RKO (cell line): Measurements from ENCODE around the gene SLC16A2.
"Not testable (repeated sequence)": the region's sequence is repeated elsewhere in the genome, so short reads cannot be mapped to it uniquely, and the experiment has no call there.

Experiments used
- DNase-seq: peaks from one replicate; pipeline ENCODE4 v3.0.0-alpha.2; 2016; ENCODE audit warnings: low spot score

The SLC16A2 gene

DNA sequence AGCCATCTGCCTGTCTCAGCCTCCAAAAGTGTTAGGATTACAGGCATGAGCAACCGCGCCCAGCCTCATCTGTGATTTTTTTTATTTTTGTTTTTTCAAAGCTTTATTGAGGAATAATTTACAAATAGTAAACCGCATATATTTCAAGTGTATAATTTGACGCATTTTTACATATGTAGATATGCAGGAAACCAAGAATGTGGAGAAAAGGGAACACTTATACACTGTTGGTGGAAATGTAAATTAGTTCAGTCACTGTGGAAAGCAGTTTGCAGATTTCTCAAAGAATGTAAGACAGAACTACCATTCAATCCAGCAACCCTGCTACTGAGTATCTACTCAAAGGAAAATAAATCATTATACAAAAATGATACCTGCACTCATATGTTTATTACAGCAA, 85.9 kb downstream of the SLC16A2 start:
- DNase-seq, result no peak

DNA sequence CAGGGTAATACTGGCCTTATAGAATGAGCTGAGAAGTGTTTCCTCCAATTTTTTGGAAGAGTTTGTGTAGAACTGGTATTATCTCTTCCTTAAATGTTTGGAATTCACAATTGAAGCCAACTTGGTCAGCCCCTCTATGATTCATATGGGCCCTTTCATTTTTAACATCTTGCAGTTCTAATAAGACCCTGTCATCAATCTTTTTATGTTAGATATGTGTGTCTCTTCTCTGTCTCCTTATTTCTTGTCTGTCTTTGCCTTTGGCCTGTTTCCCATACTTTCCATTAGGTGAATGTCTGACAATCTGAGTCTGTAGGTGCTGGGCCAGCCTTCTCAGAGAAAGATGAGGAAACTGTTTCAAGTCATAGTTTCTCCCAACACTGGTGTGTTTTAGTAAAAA, 88.7 kb downstream of the SLC16A2 start:
- DNase-seq, result no peak

DNA sequence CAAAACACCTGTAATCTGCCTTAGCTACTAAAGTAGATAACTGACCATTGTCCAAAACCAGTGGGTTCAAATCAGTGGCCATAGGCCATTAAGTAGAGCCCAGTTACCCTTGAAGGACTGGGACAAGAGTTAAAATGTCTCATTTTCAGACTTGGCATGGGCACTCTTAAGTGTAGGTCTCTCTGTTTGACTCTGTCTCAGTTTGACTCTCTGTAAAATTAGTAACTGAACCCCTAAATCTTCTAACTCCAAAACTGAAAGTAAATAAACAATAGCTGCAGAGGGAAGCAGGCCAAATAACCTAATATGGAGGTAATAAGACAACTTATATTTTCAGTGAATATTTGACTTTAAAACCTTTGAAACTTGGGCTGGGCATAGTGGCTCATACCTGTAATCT, 89.1 kb downstream of the SLC16A2 start:
- no peak for DNase-seq

DNA sequence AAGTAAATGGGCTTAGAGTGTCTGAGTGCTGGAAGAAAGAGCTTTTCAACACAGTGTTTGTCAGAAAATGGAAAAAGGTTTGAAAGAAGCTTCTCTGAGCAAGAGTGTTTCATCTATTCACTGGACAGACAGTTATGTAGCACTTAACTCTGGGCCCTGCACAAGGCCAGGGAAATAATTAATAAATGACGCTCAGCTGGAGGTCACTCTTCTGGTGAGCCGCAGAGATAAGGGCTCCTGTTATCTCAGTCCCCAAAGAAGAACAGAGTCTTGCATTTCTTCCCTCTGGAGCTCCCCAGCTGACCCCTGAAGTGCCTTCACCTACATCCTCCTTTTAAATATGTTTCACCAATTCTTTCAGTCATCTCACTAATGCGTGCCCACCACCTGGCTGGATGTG, 90.4 kb downstream of the SLC16A2 start:
- DNase-seq, result no peak

DNA sequence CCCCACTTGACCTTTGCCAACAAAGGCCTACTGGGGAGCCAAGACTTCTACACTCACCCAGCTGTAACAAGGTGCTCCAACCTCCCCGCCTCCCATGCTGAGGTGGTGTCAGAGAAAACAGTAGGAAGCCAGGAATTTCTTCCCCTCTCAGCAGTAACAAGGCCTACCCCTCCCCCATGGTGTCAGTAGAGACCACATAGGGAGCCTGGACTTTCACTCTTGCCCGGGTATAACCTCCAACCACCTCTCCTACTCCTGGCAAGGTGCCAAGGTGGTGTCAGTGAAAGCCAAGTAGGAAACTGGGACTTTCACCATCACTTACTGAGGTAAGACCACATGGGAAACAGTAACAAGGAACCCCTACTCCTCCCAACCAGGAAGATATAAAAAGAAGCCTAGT, 93.1 kb downstream of the SLC16A2 start:
- DNase-seq, result no peak

DNA sequence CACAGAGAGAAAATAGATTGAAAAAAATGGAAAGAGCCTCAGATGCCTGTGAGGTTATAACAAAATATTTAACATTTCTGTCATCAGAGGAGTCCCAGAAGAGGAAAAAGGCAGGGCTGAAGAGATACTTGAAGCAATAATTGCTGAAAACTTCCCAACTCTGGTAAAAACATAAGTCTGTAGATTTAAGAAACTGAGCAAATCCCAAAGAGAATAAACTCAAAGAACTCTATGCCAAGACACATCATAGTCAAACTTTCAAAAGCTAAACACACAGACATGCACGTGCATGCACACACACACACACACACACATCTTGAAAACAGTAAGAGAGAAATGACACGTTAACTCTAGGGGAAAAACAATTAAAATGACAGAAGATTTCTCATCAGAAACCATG, 94.1 kb downstream of the SLC16A2 start:
- no peak for DNase-seq

DNA sequence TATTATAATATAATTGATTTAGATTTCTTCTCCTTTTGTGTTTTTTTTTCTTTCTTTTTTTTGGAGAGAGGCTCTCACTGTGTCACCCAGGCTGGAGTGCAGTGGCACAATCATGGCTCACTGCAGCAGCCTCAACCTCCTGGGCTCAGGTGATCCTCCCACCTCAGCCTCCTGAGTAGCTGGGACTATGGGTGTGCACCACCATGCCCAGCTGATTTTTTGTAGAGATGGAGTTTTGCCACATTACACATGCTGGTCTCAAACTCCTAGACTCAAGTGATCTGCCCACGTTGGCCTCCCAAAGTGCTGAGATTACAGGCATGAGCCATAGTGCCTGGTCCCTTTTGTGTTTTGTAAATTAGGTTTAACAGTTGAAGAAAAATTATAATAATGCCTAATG, 94.7 kb downstream of the SLC16A2 start:
- not testable (repeated sequence) for DNase-seq

DNA sequence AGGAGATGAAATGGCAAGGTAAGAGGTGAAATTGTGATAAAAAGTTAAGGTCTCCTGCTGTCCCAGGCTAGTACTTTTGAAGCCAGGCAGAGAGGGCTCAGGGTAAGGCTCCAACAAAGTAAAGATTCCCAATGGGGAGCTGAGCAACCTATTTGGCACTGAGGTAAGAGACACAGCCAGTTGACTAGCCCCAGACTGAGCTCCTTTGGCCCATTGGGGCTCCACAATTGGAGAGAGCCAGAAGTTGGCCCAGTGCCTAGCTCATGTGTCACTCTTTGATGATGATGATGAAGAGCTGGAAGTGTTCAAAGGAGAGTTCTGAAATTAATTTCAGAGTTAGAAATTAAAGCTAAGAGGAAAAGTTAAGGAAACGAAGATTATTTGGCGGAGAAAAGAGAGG, 98.6 kb downstream of the SLC16A2 start:
- DNase-seq, result no peak

DNA sequence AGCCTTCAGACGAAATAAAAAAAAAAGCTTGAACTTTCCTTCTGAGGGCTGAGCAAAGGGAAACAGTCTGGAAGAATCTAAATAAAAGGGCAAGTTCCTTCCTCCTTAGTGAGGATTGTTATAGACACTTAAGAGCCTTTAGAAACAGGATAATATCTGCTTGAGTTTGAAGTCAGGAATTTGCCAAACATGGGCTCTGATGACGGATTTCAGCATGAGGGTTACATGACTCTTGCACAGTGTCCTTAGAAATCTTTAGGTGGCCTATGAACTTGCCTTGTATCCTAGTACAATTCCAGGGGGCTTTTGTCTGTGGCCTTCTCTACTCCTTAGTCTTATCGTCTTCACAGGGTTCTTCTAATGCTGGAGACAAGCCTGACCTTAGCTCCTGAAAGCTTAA, 99.0 kb downstream of the SLC16A2 start:
- DNase-seq, result no peak

DNA sequence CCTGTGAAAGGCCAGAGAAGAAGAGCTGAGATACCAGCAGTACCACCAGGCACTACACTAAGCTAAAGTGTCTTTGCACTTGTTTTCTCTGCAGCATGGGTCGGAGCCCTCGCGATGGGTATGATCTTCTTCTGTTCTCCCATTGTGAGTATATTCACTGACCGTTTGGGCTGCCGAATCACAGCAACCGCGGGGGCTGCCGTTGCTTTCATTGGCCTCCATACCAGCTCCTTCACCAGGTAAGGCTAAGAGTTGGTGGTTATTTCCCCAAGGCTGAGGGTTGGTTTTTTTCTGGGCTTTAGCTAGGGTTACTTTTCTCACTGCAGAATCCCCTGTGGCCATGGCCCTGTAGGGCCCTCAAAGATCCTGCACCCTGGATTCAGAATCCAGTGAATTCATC, 99.6 kb downstream of the SLC16A2 start:
- DNase-seq, result no peak

DNA sequence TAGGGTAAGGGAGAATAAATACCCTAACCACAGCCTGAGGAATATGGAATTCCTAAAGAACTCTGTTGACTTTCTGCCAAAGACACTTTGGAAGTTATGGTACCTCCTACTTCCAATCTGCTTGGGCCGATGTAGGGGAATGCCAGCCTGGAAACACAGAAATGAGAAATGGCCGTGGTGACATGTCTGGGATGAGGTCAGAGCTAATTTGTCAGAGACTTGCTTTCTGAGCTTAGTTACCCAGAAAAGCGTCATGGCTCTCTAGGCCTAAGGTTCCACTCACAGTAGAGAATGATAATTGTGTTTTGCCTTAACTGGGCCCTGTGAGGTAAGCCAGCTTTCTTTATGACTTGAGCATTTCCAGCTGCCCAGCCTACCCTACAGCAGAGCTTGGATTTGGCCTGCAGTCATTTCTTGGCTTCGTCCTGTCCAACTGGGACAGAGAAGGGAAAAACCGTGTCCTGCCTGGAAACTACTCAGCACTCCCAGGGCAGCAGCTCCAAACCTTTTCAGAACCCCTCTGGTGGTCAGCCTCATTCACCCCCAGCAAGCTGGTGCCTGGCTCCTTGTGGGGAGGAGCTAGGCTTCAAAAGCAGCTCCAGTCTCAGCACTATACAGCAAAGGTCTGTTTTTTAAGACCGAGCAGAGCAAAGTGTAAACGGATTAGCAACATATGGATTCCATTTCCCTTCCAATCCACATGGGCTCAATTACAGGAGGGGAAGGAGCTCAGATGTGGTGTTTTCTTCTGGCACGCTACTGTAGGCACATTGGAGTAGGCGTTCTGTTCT, 100.9 kb downstream of the SLC16A2 start:
- no peak for DNase-seq

DNA sequence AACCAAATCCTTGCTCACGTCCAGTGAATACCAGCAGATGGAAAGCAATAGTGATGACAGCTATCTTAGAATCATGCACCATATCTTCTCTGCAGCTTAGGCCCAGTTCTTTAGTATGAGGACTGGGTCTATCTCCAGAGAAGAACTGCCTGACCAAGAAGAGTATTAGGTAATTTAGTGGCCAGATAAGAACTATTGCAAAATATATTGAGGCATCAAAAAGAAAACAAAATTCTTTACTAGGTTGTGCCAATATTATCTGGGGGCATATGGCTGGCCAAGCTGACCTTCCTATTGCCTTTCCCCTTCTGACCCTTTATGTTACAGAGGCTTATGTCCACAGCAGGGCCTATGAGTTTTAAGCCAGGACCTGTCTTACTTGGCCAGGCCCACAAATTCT, 101.9 kb downstream of the SLC16A2 start:
- no peak for DNase-seq

DNA sequence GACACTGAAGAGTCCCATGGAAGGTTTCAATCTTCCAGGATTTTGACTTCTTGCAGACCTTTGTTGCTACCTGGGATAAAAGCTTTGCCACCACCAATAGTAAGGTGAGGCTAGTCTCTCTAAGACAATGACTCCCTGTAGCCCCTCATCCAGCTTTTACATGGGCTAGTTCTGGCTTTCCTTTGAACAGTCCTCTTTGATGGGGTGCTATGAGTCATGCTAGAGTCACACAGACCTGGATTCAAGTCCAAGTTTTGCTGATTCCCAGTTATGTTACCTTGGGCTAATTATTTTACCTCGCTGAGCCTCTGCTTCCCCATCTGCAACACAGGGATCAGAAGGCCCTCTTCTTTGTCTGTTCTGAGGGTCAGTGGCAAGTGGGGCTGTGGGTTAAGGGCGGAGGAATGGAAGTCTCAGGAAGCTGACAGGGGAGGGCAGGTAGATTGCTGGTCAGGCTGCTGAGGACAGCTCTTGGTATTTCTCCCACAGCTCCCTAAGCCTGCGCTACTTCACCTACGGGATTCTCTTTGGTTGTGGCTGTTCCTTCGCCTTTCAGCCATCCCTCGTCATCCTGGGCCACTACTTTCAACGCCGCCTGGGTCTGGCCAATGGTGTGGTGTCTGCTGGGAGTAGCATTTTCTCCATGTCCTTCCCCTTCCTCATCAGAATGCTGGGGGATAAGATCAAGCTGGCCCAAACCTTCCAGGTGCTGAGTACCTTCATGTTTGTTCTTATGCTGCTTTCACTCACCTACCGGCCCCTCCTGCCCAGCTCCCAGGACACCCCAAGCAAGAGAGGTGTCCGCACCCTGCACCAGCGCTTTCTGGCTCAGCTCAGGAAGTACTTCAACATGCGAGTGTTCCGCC, 102.8 kb downstream of the SLC16A2 start:
- DNase-seq, result peak; percentile 24

DNA sequence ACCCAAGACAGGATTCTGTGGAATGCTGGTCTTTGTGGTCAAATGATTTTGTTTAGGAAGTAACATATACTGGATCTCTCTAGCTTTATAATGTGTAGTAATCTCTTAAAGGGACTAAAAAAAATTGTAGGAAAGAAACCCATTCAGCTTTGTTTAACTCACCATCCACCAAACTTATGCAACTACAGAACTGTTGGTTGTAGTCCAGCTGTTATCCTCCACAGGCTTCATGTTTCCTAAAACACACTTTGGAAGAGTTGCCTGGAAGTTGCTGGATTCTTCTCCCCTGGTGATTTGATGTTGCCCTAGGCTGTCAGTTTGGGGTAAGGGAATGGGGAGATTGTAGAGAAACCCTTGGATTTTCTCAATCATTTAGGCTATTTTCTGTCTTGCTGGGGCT, 103.8 kb downstream of the SLC16A2 start:
- no peak for DNase-seq

DNA sequence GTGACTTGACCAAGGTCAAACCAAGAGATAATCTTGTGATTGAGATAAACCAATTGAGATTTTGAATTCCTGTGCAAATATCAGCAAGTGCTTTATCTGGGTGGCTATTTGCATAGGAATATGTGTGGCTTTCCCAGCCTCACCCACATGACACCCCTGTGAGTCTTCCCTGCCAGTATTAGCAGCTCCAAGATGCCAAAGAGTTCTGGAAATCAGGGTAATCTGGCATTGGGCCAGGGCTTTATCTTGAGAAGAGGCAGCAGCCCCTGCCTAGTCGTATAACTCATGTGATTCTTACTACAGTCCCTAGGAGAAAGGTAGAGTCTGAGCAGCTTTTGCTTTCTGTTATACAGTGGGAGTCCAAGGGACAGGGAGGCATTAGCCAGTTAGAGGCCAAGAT, 105.5 kb downstream of the SLC16A2 start:
- DNase-seq, result no peak

DNA sequence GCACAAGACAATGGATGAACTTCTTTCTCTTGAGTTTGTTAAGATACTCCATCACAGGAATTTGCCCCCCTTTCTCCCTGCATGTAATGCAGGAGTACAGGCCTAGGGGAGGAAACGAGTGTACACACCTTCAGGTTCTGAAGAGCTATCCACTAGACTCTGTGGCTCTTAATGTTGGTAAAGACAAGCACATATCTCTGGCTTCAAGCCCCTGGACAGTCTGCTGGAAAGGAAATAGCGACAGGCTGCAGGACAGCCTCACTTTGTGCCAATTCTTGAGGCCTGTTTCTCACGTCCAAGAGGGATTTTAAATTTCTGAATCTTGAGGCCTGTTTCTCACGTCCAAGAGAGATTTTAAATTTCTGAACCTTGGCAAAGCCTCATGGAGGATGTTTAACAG, 106.1 kb downstream of the SLC16A2 start:
- no peak for DNase-seq

DNA sequence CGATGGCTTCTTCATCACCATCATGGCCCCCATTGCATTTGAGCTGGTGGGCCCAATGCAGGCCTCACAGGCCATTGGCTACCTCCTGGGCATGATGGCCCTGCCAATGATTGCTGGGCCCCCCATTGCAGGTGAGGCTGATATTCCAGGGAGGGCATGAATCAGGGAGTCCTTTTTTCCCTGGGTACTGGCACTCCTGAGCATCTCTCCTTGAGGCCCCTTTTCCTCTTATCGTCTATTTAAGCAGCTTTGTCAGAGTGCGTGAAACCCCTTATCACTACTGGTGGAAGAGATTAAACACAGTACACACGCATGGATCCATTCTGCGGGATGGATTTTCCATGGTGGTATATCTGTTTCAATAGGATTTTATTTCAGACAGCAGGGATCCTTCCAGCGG, 108.0 kb downstream of the SLC16A2 start:
- no peak for DNase-seq

DNA sequence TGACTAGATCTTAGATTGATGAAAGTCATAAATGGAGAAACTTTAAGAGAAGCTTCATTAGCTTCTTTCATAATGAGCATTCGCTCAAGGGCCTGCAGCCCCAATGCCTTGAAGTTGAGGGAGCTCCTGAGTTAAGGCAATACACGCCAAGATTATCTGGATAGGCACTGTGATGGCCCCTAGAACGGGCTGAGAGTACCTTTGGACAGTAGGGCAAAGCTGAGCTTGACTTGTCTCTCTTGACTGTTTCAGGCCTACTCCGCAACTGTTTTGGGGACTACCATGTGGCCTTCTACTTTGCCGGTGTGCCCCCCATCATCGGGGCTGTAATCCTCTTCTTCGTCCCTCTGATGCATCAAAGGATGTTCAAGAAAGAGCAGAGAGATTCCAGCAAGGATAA, 109.8 kb downstream of the SLC16A2 start:
- DNase-seq, result no peak

DNA sequence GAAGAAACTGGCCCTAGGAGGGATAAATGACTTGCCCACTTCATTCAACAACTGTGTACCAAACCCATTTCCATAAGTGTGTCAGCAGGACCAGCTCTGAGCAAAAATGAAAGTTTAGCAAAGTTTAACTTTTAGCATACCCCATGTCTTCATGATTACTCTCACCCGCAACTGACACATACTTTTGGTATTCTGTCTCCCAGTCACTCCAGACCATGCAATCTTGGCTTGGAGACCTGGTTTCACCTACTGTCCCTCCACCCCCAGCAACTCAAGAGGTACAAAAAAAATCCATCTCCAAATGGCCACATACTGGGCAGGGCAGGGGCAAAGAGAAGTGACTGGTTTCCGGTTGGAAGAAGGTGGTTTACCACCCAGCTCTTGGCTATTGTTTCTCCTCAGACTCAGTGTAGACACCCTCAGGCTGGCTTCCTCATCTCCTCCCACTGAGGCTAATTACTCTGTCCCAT, 113.3 kb downstream of the SLC16A2 start:
- DNase-seq, result no peak

DNA sequence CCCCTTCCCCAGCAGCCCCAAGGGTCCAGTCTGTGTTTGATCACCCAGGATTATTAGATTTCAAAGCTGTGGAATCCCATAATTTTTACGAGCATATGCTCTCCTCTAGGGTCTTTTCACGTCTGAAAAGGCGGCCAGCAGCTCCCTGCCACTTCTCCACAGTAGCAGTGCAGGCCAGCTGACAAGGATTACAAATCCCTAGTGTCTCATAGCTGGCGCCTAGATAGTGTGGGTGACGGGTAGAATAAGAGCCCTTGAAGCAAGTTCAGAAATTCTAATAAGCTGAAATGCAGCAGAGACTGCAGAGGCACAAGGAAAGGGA, 113.8 kb downstream of the SLC16A2 start:
- DNase-seq, result no peak

DNA sequence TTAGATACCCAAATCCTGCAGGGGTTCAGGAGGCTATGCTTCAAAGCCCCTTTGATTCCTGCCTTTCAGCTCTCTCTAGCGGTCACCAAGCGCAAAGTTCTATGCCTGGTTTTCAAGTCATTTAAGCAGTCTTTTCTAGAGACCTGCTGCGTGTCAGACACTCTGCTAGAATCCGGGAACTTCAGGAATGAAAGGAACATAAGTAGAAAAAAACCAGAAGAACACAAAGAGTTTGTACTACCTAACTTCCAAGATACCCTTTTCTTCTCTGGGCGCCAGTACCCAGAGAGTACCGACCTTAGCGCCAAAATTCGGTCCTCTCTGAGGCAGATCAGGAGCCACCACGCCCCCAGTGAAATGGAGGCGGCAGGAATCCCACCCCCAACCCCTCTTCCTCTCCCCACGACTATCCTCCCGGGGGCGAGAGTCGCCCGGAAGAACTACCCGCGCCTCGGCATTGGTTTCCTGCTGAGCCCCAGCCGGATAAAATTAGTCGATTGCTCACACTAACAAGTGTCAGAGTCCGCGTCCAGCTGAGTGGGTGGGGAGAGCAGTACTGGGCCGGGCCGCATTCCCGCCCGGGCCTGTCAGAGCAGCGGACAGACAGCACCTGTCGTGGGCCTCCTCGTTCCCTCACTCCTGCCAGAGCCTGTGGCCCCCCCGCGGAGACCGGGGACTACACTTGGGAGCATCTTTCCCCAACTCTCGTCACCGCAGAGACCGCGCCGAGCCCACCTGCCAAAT, 114.3 kb downstream of the SLC16A2 start:
- DNase-seq, result peak; percentile 85

DNA sequence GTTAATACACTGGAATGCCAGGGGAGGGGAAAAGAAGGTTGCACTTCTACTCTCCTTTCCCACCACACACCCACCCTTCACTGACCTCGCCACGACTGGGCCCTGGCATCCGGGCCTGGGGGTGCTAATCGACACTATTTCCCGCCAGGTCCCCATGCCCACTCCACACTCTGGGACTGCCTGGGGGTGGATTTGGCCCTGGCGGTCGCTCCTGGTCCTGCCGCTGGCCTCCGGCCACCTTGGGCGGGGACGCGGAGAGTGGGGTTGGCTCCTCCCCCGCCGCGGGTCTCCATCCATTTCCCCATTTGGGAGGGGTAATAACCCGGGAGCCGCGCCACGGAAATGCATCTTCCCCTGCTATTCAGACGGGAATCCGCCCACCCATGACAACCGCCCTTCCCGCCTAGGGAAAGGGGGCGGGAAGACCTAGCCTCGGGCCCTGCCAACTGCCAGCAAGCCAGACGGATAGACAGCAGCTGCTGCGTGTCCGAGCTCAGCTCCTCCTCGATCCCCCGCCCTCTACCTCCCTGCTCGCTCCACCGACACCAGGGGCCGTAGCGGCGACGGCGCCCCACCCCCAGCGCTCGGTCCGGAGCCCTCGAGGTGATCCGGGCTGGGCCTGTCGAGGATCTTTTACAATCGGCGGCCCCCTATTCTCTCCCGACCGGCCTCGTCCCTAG, 115.0 kb downstream of the SLC16A2 start:
- peak; percentile 85 for DNase-seq
